Inferior parietal cortex (tissue), 1 donor: ENCODE results near the gene SPOCK2.
"Not testable (repeated sequence)": the region's sequence is repeated elsewhere in the genome, so short reads cannot be mapped to it uniquely, and the experiment has no call there.

ENCODE experiments used
- DNase-seq: peaks from one replicate; pipeline ENCODE4 v3.0.0-alpha.2; 2016; ENCODE audit errors: extremely low spot score

SPOCK2 gene

GRCh38 chr10:72032409-72033162 is 55.8 kb downstream of the SPOCK2 start:
- DNase-seq: not testable (repeated sequence)

DNA sequence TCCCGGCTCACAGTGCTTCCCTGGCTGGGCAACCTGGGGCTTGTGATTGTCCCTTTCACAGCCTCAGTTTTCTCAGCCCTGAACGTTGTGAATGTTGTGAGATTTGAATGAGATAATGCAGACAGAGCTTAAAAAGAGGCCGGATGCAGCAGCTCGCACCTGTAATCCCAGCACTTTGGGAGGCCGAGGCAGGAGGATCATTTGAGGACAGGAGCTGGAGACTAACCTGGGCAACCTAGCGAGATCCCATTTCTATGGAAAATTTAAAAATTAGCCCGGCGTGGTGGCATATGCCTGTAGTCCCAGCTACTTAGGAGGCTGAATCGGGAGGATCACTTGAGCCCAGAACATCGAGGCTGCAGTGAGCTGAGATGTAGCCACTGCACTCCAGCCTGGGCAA is 56.6 kb downstream of the SPOCK2 start:
- DNase-seq: no peak

- no peak for DNase-seq
Observed at GRCh38 chr10:72030762-72031543, 57.4 kb downstream of the SPOCK2 start.

GRCh38 chr10:72029414-72029813 is 58.9 kb downstream of the SPOCK2 start:
- no peak for DNase-seq

GRCh38 chr10:72027498-72027897 is 60.9 kb downstream of the SPOCK2 start:
- DNase-seq: no peak

- DNase-seq: no peak
Observed at GRCh38 chr10:72026278-72027111, 61.9 kb downstream of the SPOCK2 start.

GRCh38 chr10:72025832-72026231 is 62.5 kb downstream of the SPOCK2 start:
- no peak for DNase-seq

DNA sequence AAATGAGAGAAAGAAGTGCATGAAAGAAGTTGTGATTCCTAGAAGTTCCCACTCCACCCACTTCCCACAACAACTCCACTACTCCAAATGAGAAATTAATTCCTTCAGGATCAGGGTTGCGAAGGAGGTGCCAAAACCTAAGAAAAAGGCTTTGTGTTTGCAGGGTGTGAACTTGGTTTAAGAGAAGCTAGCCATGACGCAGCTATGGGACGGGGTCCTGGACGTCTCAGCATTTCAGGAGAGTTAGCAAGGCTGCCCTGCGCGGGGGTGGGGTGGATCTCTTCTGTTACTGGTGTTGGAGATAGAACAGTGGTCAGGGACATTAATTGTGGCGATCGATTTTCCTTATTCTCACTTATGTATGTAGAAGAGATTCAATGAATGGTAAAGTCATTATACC is 63.0 kb downstream of the SPOCK2 start:
- no peak for DNase-seq

DNA sequence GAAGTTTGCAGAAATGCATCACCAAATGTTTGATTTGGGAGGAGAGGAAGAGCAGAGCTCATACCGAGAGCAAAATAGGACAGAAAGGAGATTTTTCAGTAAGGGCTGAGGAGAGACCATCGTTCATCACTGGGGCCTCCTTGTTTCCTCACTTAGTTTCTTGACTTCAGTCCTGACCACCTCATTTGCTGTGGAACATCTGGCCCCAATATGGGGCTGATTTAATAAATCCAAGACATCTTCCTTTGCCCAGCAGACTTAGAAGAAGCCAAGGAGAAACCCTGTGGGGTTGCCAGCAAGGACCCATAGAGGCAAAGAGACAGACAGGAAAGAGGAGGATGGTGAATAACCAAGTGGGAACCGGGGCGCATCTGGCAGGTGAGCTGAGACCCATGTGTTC is 63.8 kb downstream of the SPOCK2 start:
- DNase-seq: no peak

DNA sequence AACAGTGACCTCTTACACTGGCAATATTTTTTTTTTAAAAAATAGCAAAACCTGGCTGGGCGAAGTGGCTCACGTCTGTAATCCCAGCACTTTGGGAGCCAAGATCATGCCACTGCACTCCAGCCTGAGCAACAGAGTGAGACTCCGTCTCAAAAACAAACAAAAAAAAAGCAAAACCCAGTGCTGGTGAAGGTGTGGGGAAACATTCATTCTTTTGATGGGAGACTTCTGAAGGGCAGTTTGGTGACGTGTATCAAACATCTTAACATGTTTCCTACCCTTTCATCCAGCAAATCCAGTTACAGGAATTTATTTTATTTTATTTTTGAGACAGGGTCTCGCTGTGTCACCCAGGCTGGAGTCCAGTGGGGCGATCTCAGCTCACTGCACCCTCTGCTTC is 66.1 kb downstream of the SPOCK2 start:
- DNase-seq: no peak

- DNase-seq: no peak
Observed at GRCh38 chr10:72020914-72021809, 67.2 kb downstream of the SPOCK2 start.

GRCh38 chr10:72019085-72019876 is 69.1 kb downstream of the SPOCK2 start:
- no peak for DNase-seq

DNA sequence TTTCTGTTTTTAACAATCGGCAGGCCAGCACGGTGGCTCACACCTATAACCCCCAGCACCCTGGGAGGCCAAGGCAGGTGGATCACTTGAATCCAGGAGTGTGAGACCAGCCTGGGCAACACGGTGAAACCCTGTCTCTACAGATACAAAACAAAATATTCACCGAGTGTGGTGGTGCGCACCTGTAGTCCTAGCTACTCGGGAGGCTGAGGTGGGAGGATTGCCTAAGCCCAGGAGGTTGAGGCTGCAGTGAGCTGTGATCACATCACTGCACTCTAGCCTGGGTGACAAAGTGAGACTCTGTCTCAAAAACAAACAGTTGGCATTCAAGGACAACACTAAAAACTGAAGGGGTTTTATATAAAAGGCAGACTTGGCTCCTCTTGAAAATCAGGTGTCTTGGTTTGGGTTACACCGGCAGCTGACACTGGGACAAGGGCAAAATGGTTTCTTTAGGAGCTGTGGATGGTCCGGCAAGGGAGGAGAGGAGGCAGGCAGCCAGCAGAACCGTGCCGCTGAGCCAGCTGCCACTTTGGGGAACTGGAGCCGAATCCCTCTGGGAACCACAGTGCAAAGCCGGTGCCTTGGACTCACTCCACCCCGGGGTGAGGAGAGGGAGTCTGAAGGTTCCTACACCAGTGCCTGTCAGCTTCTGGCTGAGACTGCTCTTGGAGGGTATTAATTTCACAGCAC is 71.6 kb downstream of the SPOCK2 start:
- DNase-seq: no peak

GRCh38 chr10:72015841-72016240 is 72.5 kb downstream of the SPOCK2 start:
- DNase-seq: no peak

DNA sequence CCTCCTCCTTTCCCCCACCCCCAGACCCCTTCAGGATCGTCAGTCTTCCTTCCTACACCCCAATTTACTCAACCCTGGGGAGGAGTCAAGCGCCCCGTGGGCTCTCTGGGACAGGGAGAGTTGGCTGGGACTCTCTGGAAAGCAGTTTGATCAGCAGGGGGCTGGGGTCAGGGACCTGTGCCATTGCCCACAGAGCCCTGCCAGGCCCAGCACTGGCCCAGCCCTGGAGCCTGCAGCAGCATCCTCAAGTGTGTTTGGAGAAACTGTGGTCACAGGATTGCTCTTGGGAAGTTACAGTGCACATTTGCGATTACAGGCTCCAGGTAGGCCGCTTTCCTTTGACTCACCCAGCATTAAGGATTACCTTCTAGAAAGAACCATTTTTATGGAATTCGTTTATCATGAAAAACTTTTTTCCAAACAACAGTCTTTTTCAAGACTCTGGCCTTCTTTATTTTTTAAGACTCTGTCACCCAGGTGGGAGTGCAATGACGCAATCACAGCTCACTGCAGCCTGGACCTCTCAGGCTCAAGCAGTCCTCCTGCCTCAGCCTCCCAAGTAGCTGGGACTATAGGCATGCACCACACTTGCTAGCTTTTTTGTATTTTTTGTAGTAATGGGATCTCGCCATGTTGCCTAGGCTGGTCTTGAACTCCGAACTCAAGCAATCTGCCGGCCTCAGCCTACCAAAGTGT is 73.4 kb downstream of the SPOCK2 start:
- DNase-seq: no peak

DNA sequence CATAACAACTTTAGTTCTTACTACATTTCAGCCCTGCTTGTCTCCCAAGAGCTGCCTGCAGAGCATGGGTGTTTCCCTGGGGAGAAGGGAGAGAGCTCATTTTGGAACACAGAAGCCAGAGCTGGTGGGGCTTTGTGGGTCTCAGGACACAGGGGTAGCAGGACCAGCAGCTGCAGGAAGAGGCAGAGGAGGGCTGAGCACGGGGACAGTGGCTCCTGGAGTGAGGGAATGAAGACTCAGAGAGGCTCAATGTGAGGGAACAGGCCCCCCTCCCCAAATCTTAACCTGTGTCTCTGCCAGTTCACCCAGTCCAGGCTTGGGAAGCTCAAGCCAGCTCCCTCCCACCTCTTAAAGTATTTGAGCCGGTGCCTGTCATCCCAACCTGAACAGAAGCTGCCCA is 74.2 kb downstream of the SPOCK2 start:
- no peak for DNase-seq

DNA sequence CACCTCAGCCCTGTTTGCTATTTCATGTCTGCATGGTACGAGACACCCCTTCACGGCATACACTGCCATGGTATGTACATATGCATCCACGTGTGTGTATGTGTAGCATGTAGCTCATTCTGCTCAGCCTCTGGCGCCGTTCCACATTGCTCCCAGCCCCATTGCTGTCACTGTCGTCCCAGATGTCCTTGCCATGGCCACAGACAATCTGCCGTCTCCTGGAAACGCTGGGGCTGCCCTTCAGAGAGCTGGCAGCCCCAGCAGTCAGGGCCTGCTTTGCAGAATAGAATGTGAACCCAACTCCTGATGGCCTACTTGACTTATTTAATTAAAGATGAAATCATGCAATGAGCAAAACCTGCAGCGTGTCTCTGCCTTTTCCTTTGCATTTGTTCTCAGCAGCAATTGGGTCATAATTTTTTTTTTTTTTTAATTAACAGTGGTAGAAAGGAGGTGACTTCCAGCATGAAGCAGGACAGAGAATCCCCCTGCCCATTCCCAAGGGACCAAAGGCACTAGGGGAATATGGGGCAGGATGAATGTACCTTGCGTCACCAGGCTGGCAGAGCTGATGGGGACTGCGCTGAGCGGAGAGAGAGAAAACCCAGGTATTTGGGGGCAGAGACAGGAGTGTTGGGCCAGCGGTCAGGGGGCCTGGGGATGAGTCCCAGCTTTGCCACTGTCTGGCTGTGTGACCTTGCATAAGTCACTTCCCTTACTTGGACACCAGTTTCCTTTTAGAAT is 75.0 kb downstream of the SPOCK2 start:
- DNase-seq: no peak

DNA sequence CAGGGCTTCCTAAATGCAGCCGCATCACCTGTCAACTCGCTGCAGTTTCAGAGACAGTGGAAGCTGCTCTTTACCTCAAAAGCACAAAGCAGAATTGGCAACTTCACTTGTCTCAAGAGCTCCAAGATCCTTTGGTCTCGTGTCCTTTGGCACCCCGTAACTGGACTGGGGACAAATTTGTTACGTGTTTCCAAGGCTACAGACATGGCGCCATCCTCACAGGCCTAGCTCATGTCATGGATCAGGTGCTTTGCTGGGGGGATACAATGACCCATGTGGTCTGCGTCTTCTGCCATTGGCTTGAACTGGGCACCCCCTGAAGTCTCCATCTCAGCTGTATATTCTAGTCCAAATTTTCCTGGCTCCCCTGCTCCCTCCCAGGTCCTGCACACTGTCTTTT is 75.6 kb downstream of the SPOCK2 start:
- DNase-seq: no peak
